Measurements from ENCODE around the gene ZNF827.

DNA sequence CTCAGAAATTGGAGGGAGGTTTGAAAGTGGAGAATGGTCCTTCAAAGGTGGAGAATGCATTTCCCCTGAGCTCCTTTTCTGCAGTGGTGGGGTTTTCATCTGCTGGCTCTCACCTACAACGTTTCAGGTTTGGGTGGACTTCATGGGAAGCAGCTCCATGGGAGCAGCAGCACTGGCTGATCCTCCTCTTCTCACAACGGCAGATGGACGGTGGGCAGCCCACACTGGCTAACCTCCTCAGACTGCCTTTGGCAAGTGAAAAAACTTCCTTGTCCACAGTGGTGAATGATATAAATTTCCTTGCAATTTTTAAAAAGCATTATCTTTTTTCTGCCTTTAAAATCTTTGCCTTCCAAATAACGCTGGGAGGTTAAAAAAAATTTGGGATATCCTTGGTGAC is 93.5 kb downstream of the ZNF827 start:
- TF ChIP-seq CTCF (IDR thresholded peaks at IDR 0.05; ENCODE audit: insufficient read depth, low read length, poor library complexity, severe bottlenecking): no peak
- TF ChIP-seq EZH2phosphoT487 (conservative IDR thresholded peaks at IDR 0.05; ENCODE audit: low read length): no peak
